HL-60 (cell line): ENCODE data around the gene ASF1B.
"Not testable (repeated sequence)": the region's sequence is repeated elsewhere in the genome, so short reads cannot be mapped to it uniquely, and the experiment has no call there.

Experiments
- DNase-seq, 2 experiments: peaks; one replicate each; pipeline ENCODE4 v3.0.0-alpha.2; 2010 to 2020; ENCODE audit warnings: low read depth in 1 of 2, low spot score in 1 of 2
- H3K27ac ChIP-seq: fragments of 250-450 bp; sonication (Bioruptor Pico); replicated peaks from 2 replicates; pipeline ENCODE4 v1.5.1; 2020; ENCODE audit warnings: mild to moderate bottlenecking, moderate library complexity
- H3K27me3 ChIP-seq: fragments of 250-450 bp; sonication (Bioruptor Pico); 2 replicates; pipeline ENCODE4 v1.5.1; 2021; ENCODE audit warnings: mild to moderate bottlenecking, moderate library complexity; ENCODE audit not compliant: insufficient read depth, poor library complexity, severe bottlenecking
- H3K4me3 ChIP-seq: replicated peaks from 2 replicates; pipeline ENCODE4 v1.5.1; 2011; ENCODE audit warnings: mild to moderate bottlenecking, control low read depth, low read length; ENCODE audit not compliant: insufficient read depth
- GABPA ChIP-seq: IDR thresholded peaks from 2 replicates; pipeline ENCODE4 v1.6.1; 2012; ENCODE audit warnings: low read depth
- POLR2AphosphoS5 ChIP-seq: IDR thresholded peaks from 2 replicates; pipeline ENCODE4 v1.6.1; 2012; ENCODE audit warnings: low read depth
- SPI1 ChIP-seq: IDR thresholded peaks from 2 replicates; pipeline ENCODE4 v1.6.1; 2012; ENCODE audit warnings: low read depth, mild to moderate bottlenecking, borderline replicate concordance
- TF ChIP-seq, protein P1 (sequence below): IDR thresholded peaks from 2 replicates; pipeline ENCODE4 v1.6.1; 2012; ENCODE audit warnings: low read depth; ENCODE audit not compliant: insufficient replicate concordance
- TF ChIP-seq, protein P2 (sequence below): IDR thresholded peaks from one replicate; pipeline ENCODE4 v1.5.1; 2011; ENCODE audit warnings: low read length, control low read depth, inconsistent platforms; ENCODE audit not compliant: insufficient read depth

ASF1B gene

DNA sequence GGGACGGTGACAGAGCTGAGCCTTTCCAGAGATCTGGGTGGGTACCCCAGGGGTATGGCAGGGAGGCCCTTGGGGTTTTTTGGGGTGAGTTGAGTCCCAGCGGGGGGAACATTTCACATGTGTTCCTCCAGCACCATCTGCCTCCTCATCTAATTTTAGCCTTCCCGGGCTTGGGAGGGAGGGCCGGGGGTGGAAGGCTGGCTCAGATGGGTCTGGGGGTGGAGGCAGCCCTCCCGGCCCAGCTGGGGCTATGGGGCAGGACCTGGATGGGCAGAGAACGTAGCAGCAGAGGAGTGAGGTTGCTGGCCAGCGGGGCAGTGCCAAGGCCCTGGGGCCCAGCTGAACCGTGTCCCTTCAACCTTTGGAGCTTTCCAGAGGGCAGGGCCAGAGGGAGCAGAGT lies 46.1 kb upstream of the ASF1B start:
- TF ChIP-seq SPI1: no peak
- TF ChIP-seq, protein P1, sequence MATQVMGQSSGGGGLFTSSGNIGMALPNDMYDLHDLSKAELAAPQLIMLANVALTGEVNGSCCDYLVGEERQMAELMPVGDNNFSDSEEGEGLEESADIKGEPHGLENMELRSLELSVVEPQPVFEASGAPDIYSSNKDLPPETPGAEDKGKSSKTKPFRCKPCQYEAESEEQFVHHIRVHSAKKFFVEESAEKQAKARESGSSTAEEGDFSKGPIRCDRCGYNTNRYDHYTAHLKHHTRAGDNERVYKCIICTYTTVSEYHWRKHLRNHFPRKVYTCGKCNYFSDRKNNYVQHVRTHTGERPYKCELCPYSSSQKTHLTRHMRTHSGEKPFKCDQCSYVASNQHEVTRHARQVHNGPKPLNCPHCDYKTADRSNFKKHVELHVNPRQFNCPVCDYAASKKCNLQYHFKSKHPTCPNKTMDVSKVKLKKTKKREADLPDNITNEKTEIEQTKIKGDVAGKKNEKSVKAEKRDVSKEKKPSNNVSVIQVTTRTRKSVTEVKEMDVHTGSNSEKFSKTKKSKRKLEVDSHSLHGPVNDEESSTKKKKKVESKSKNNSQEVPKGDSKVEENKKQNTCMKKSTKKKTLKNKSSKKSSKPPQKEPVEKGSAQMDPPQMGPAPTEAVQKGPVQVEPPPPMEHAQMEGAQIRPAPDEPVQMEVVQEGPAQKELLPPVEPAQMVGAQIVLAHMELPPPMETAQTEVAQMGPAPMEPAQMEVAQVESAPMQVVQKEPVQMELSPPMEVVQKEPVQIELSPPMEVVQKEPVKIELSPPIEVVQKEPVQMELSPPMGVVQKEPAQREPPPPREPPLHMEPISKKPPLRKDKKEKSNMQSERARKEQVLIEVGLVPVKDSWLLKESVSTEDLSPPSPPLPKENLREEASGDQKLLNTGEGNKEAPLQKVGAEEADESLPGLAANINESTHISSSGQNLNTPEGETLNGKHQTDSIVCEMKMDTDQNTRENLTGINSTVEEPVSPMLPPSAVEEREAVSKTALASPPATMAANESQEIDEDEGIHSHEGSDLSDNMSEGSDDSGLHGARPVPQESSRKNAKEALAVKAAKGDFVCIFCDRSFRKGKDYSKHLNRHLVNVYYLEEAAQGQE: no peak
- TF ChIP-seq GABPA: no peak
- no peak for TF ChIP-seq POLR2AphosphoS5
- TF ChIP-seq, protein P2, sequence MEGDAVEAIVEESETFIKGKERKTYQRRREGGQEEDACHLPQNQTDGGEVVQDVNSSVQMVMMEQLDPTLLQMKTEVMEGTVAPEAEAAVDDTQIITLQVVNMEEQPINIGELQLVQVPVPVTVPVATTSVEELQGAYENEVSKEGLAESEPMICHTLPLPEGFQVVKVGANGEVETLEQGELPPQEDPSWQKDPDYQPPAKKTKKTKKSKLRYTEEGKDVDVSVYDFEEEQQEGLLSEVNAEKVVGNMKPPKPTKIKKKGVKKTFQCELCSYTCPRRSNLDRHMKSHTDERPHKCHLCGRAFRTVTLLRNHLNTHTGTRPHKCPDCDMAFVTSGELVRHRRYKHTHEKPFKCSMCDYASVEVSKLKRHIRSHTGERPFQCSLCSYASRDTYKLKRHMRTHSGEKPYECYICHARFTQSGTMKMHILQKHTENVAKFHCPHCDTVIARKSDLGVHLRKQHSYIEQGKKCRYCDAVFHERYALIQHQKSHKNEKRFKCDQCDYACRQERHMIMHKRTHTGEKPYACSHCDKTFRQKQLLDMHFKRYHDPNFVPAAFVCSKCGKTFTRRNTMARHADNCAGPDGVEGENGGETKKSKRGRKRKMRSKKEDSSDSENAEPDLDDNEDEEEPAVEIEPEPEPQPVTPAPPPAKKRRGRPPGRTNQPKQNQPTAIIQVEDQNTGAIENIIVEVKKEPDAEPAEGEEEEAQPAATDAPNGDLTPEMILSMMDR: no peak
- DNase-seq: no peak
- no peak overlapping the region for H3K27ac ChIP-seq
- H3K27me3 ChIP-seq: no peaks in the 10 kb centered on the region
- H3K4me3 ChIP-seq: no peak overlapping the region

DNA sequence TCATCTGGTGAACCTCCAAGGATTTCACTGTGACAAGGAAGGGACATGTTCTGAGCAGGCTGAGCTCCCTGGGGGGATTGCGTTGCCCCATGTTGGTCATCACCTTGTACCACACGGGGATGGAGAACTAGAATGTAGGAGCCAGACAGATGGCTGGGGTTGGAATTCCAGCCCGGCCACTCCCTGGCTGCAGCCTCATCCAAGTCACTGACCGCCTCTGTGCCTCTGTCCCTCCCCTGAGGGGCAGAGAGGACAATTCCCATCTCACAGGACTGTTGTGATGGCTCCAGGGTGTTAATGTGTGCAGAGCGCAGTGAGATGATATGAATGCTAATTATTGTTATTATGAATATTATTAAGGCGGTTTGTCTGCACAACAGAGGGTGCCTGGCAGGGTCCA lies 45.5 kb upstream of the ASF1B start:
- H3K27me3 ChIP-seq: no peaks in the 10 kb centered on the region
- no peak for DNase-seq
- H3K4me3 ChIP-seq: no peak overlapping the region
- no peak overlapping the region for H3K27ac ChIP-seq
- TF ChIP-seq GABPA (no peak), POLR2AphosphoS5 (no peak)
- TF ChIP-seq, protein P2: no peak

DNA sequence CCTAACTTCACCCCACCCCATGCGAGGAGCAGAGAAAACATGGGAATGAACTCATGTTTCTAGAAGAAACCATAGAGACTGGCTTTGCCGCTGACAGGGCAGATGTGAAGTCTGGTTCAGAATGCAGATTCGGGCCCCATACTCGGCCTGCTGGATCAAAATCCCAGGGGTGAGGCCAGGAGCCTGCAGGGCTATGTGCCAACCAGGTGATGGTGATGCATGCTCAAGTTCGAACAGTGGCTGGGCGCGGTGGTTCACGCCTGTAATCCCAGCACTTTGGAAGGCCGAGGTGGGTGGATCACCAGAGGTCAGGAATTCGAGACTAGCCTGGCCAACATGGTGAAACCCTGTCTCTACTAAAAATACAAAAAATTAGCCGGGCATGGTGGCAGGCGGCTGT lies 44.8 kb upstream of the ASF1B start:
- not testable (repeated sequence) for H3K27me3 ChIP-seq, H3K27ac ChIP-seq, H3K4me3 ChIP-seq, DNase-seq

DNA sequence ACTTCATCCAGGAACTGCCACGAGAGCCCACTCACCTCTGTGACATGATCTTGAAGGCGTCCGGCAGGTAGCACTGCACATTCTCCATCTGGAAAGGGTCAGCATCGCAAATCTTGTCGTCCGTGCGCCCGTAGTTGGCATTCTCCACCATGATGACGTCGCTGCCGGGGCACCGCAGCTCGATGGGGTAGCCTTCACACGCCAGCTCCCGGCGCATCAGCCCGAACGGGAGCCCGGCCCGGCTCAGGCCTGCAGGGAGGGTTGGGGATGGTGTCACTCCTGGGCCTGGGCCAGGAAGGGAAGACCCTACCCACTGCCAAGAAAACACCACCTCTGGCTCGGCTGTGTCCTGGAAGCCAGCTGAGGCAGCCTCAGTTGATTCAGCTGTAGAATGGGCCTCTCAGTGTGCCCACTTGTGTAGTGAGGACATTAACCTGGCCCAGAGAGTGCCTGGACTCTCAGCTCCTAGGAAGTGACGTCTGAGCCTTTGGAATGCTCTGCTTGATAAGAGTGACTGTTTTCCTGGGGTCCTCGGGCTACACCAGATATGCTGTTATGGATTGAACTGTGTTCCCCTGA lies 41.2 kb upstream of the ASF1B start:
- Histone ChIP-seq H3K4me3 (no peak overlapping the region), H3K27me3 (no peaks in the 10 kb centered on the region), H3K27ac (no peak overlapping the region)
- TF ChIP-seq GABPA (no peak), SPI1 (no peak), POLR2AphosphoS5 (no peak)
- TF ChIP-seq, protein P2: no peak
- TF ChIP-seq, protein P1: no peak
- DNase-seq: no peak
